ENCODE data around the gene CDC42EP1.
"Not testable (repeated sequence)": the region's sequence is repeated elsewhere in the genome, so short reads cannot be mapped to it uniquely, and the experiment has no call there.

The CDC42EP1 gene

GRCh38 chr22:37559901-37560607 is at the start of gene CDC42EP1:
Gene CDC42EP1 (plus strand): TSS chr22:37560480. CDS start chr22:37566350, 5,870 bp downstream.
- peak in 1 of 2 experiments; percentile 26 for DNase-seq

DNA sequence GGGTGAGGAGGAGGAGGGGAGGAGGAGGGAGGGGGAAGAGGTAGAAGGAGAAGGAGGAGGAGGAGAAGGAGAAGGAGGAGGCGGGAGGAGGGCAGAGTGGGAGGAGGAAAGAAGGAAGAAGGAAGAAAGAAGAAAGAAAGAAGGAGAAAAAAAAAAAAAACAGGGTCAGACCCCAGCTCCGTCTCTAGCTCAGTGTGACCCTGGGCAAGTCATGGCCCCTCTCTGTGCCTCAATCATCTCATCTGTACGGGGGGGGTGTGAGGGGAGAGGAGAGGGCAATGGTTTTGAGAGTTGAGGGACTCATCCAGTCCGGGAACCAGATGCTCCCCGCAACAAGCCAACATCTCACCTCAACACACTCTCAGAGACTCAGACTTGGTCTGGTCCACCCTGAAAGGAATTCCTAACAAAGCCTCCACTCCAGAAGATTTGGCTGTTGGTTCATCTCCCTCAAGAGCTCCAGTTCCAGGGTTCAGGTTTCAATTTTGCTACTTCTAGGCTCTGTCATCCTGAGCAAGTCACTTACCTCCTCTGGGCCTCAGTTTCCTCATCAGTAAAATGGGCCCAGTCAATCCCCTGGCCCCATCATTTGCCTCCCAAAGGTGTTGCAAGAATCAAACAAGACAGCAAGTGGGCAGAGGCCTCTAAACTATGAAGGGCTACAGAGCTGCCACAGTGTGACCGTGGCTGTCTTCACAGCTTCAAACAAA is 48.7 kb upstream of the CDC42EP1 start:
- no peak for DNase-seq

DNA sequence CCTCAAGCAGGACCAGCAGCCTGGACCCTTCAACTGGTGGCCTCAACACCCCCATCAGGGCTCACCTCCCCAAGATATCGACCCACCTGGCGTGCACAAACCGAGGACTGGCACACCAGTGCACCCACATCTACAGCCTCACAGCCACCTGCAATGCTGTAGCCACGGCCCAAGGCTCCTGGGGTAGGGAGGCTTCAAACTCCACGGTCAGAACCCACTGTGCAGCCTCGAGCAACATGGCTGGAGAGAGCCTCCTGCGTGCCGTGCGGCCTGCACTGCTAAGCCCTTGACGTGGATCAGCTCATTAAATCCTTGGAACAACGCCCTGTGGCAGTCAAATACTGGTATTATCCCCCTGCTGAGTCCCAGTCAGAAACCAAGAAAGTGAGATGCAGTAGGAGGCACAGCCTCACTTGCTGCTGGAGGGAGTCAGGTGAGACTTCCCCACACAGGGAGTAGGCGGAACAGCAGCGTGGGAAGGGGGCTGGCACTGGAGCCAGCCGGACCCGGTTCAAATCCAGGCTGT is 45.7 kb upstream of the CDC42EP1 start:
- no peak for DNase-seq

- no peak for DNase-seq
Measured at GRCh38 chr22:37515901-37516300, 44.4 kb upstream of the CDC42EP1 start.

- DNase-seq: no peak
Measured at GRCh38 chr22:37516456-37516855, 43.8 kb upstream of the CDC42EP1 start.

DNA sequence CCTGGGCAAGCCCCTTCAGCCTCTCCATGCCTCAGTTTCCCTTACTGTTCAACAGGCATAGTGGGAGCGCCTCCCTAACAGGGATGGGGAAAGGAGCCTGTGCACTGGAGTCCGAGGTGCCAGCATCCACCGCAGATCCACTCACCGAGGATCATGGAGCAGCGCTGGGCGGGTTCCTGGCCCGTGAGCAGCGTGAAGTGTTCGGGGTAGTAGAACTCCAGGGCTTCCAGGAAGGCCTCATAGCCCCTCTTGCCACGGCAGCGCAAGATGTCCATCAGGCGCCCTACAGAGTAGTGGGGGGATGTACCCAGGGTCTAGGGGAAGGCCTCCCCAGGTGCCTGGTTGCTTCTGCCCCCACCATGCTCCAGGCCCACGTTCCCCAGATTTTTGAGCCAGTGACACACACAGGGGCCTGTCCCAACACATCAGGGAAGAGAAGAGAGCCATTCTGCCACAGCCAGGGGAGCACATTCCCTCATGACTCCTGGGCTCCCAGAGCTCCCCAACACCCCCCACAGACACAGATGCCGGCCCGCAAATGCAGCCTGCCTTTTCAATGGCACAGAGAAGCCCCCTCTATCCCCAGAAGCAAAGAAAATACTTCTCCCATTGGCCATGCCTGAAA is 42.3 kb upstream of the CDC42EP1 start:
- DNase-seq: no peak

- DNase-seq: no peak
Measured at GRCh38 chr22:37518509-37519267, 41.6 kb upstream of the CDC42EP1 start.

DNA sequence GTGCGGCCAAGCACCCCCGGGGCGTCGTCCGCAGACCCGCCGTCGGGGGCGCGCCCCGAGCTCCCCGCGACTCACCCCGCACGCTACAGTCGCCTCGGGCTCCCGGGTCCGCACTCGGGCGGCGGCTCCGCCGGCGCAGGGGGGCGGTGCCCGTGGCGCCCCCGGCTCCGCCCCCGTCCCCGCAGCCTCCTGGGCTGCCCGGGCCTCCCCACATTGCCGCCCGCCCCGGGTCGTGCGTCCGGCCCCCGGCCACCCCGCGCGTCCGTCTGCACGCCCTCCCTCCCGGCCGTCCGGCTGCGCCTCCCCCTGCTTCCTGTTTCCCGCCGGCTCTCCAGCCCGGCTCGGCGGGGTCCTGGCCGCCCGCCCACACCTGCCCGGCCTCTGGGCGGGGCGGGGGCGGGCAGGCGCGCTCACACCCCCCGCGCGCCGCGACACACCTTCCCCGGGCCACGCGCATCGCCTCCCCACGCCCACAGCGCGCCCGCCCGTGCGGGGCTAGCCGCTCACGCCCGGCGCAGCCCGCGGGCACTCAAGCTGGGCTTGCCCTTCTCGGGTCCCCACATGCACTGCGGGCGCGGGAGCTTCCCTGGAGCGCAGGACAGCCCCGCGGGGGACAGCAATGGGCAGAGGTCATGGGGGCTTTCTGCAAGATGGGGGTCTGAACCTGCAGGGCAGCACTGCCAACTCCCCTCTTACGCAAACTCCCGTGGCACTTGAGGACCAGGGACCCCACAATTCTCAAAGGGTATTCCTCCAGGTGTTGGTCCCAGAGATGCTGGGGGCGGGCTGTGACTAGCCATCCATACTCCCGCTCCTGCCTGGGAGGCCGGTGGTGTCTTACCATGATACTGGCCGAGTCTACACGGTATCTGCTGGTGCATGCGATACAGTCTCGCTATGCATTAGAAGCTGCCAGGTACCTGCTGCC is 40.7 kb upstream of the CDC42EP1 start, which contains the start of gene CARD10:
Gene CARD10 (minus strand): TSS at position 148 of the 928 bp plus-strand sequence. CDS start 215 bp downstream, outside the sequence.
- DNase-seq: peak in 1 of 2 experiments; percentile 36

- DNase-seq: no peak
Measured at GRCh38 chr22:37520776-37521191, 39.5 kb upstream of the CDC42EP1 start.

GRCh38 chr22:37521236-37521739 is 39.0 kb upstream of the CDC42EP1 start:
- no peak for DNase-seq

GRCh38 chr22:37522482-37522881 is 37.8 kb upstream of the CDC42EP1 start:
- no peak for DNase-seq

- DNase-seq: peak; percentile 77 to 81
Measured at GRCh38 chr22:37525073-37525745, 35.1 kb upstream of the CDC42EP1 start.

GRCh38 chr22:37525746-37526350 is 34.4 kb upstream of the CDC42EP1 start:
- no peak for DNase-seq

- no peak for DNase-seq
Measured at GRCh38 chr22:37526376-37526775, 33.9 kb upstream of the CDC42EP1 start.

GRCh38 chr22:37527081-37527752 is 33.1 kb upstream of the CDC42EP1 start:
- DNase-seq: not testable (repeated sequence)

DNA sequence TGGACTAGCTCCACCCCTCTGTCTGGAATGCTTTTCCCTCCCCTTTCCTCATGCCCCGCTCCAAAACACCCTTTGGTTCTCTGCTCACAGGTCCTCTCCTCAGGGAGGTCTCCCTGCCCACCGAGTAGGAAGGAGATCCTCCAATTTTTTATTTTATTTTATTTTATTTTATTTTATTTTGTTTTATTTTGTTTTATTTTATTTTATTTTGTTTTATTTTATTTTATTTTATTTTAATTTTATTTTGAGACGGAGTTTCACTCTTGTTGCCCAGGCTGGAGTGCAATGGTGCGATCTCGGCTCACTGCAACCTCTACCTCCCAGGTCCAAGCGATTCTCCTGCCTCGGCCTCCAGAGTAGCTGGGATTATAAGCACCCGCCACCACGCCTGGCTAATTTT is 32.3 kb upstream of the CDC42EP1 start:
- not testable (repeated sequence) for DNase-seq

GRCh38 chr22:37529652-37530345 is 30.5 kb upstream of the CDC42EP1 start:
- no peak for DNase-seq

- DNase-seq: no peak
Measured at GRCh38 chr22:37533995-37534394, 26.3 kb upstream of the CDC42EP1 start.

- no peak for DNase-seq
Measured at GRCh38 chr22:37534445-37534844, 25.8 kb upstream of the CDC42EP1 start.

All from SW 1271 (cell line).